Bronchial epithelial cell (primary cell): ENCODE measurements around the gene MATR3. TPM values are rescaled to one million over a fixed set of nuclear protein-coding genes. Genes with fewer than 3 reads are reported as not detected.
A peak's percentile ranks its signal among the peaks of the same experiment; 100 is the strongest.

Experiments
- DNase-seq: peaks from one replicate; pipeline ENCODE4 v3.0.0-alpha.2; 2010; ENCODE audit warnings: low read depth
- FAIRE-seq: peaks from 2 replicates; lab custom pipeline; 2011; peaks lifted over from hg19 to GRCh38; lab: Jason Lieb, UNC
- H3K27me3 ChIP-seq: 2 replicates; pipeline ENCODE4 v1.5.1; 2011; ENCODE audit warnings: low read length; ENCODE audit not compliant: control insufficient read depth, insufficient read depth
- H3K36me3 ChIP-seq: 2 replicates; pipeline ENCODE4 v1.5.1; 2011; ENCODE audit warnings: low read length; ENCODE audit not compliant: control insufficient read depth, insufficient read depth
- H3K4me3 ChIP-seq: 2 replicates; pipeline ENCODE4 v1.5.1; 2011; ENCODE audit warnings: mild to moderate bottlenecking, low read depth, low read length, control low read depth
- CTCF ChIP-seq: IDR thresholded peaks from 2 replicates; pipeline ENCODE4 v1.5.1; 2011; ENCODE audit warnings: mild to moderate bottlenecking, moderate library complexity, low read length, control low read depth, inconsistent platforms; ENCODE audit not compliant: insufficient read depth, severe bottlenecking
- total RNA-seq: library from RNA; depleted of rRNA; stranded (reverse); fragments of >200 nt; gene quantifications from 2 replicates; pipeline ENCODE4 v1.2.1, GENCODE V29; 2014

Gene MATR3
- total RNA-seq, 1 donor from 2014 or later = 173 TPM

- TF ChIP-seq CTCF = no peak
- H3K4me3 ChIP-seq = no peak overlapping the region
- no peaks in the 10 kb centered on the region for H3K36me3 ChIP-seq
- no peak for DNase-seq
- no peak for FAIRE-seq
- H3K27me3 ChIP-seq = no peaks in the 10 kb centered on the region
Measured at GRCh38 chr5:139251695-139252288, 41.7 kb upstream of the MATR3 start.

DNA sequence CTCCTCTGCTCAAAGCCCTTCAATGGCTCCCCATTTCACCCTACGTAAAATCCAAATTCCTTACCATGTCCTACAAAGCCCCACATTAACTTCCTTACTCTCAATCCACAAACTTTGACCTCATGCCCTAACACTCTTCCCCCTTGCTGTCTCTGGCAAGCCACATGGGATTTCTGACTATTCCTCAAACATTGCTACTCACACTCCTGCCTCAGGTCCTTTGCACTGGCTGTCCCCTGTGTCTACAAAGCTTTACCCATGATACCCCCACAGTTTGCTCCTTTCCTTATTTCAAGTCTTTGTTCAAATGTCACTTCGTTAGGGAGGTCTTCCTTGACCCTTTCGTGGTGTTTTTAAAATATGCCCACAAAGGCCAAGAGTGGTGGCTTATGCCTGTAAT lies 40.4 kb upstream of the MATR3 start:
- no peak for TF ChIP-seq CTCF
- Histone ChIP-seq H3K36me3 (no peaks in the 10 kb centered on the region), H3K27me3 (no peaks in the 10 kb centered on the region), H3K4me3 (no peak overlapping the region)
- no peak for FAIRE-seq
- DNase-seq = no peak

GRCh38 chr5:139256820-139257219 lies 36.7 kb upstream of the MATR3 start:
- H3K27me3 ChIP-seq = no peaks in the 10 kb centered on the region
- no peaks in the 10 kb centered on the region for H3K36me3 ChIP-seq
- FAIRE-seq = no peak
- no peak for DNase-seq
- no peak overlapping the region for H3K4me3 ChIP-seq
- no peak for TF ChIP-seq CTCF

GRCh38 chr5:139262059-139262741 lies 31.3 kb upstream of the MATR3 start:
- FAIRE-seq (no peak), DNase-seq (no peak)
- Histone ChIP-seq H3K36me3 (no peaks in the 10 kb centered on the region), H3K27me3 (no peaks in the 10 kb centered on the region), H3K4me3 (no peak overlapping the region)
- no peak for TF ChIP-seq CTCF

DNA sequence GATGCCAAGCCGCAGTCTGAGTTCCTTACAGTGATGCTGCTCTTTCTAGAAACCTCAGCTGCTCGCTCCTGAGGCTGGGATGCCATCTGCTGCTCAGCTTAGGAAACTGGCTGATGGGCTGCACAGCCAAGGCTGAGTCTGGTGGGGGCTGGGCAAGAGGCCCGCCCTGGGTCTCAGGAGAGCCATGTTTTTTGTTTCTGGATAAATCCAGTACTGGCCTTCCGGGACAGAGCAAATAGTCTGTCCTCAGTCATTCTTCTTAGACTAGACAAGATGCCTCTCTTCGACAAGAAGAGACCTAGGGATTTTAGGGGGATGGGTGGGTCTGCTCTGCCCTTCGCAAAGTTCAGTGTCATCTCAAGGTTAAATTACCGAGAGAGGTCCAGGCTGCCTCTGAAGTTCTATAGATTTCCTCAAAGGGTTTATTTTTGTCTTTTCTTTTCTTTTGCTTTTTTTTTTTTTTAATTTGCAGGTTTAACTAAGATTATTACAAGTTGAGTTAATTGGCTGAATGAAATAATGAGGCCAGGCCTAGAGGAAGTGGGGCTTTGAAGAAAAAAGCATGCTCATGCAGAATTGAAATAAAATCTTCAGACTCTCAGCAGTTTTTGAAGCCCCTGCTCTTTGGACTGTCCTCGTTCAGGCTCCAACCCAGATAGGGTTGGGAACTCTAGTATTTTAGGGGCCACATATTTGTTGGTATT lies 30.6 kb upstream of the MATR3 start:
- no peaks in the 10 kb centered on the region for H3K36me3 ChIP-seq
- FAIRE-seq (no peak), DNase-seq (peak; percentile 76)
- H3K4me3 ChIP-seq = no peak overlapping the region
- no peaks in the 10 kb centered on the region for H3K27me3 ChIP-seq
- TF ChIP-seq CTCF = peak; percentile 94
